ENCODE measurements around the gene CKS1B. TPM values are rescaled to one million over a fixed set of nuclear protein-coding genes. Genes with fewer than 3 reads are reported as not detected.

Gene CKS1B
- total and polyA plus RNA-seq, 9 of the 15 experiments (the other 6 are each of a cell fraction or from before 2014, with no cell fraction given): 215 to 1,103 (median 460) TPM

- TF ChIP-seq AFF4 (CRISPR knock-in tag; IDR thresholded peaks at IDR 0.05) (0 out of 2 replicates have a peak, but pooled peaks have one; percentile 37), RBM34 (IDR thresholded peaks at IDR 0.05; ENCODE audit: borderline replicate concordance, insufficient read depth, low read length) (no peak), ZNF232 (CRISPR knock-in tag; IDR thresholded peaks at IDR 0.05) (no peak), ZNF699 (CRISPR knock-in tag; IDR thresholded peaks at IDR 0.05; ENCODE audit: insufficient replicate concordance) (no peak), ZNF274 (IDR thresholded peaks at IDR 0.05; ENCODE audit: borderline replicate concordance, low read depth, low read length) (no peak), TCF7L2 (IDR thresholded peaks at IDR 0.05; ENCODE audit: low read depth, low read length) (peak; percentile 71; the same call in 1 of the 2 replicates), ZNF253 (CRISPR knock-in tag; conservative IDR thresholded peaks at IDR 0.05) (no peak), DMBX1 (CRISPR knock-in tag; IDR thresholded peaks at IDR 0.05; ENCODE audit: borderline replicate concordance) (peak; percentile 66; the same call in 1 of the 2 replicates), XRCC4 (IDR thresholded peaks at IDR 0.05; ENCODE audit: extremely low read depth, insufficient read depth, insufficient read length) (no peak)
- TF ChIP-seq, protein P1, sequence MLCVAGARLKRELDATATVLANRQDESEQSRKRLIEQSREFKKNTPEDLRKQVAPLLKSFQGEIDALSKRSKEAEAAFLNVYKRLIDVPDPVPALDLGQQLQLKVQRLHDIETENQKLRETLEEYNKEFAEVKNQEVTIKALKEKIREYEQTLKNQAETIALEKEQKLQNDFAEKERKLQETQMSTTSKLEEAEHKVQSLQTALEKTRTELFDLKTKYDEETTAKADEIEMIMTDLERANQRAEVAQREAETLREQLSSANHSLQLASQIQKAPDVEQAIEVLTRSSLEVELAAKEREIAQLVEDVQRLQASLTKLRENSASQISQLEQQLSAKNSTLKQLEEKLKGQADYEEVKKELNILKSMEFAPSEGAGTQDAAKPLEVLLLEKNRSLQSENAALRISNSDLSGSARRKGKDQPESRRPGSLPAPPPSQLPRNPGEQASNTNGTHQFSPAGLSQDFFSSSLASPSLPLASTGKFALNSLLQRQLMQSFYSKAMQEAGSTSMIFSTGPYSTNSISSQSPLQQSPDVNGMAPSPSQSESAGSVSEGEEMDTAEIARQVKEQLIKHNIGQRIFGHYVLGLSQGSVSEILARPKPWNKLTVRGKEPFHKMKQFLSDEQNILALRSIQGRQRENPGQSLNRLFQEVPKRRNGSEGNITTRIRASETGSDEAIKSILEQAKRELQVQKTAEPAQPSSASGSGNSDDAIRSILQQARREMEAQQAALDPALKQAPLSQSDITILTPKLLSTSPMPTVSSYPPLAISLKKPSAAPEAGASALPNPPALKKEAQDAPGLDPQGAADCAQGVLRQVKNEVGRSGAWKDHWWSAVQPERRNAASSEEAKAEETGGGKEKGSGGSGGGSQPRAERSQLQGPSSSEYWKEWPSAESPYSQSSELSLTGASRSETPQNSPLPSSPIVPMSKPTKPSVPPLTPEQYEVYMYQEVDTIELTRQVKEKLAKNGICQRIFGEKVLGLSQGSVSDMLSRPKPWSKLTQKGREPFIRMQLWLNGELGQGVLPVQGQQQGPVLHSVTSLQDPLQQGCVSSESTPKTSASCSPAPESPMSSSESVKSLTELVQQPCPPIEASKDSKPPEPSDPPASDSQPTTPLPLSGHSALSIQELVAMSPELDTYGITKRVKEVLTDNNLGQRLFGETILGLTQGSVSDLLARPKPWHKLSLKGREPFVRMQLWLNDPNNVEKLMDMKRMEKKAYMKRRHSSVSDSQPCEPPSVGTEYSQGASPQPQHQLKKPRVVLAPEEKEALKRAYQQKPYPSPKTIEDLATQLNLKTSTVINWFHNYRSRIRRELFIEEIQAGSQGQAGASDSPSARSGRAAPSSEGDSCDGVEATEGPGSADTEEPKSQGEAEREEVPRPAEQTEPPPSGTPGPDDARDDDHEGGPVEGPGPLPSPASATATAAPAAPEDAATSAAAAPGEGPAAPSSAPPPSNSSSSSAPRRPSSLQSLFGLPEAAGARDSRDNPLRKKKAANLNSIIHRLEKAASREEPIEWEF (CRISPR knock-in tag; IDR thresholded peaks at IDR 0.05): no peak
- TF ChIP-seq, protein P2, sequence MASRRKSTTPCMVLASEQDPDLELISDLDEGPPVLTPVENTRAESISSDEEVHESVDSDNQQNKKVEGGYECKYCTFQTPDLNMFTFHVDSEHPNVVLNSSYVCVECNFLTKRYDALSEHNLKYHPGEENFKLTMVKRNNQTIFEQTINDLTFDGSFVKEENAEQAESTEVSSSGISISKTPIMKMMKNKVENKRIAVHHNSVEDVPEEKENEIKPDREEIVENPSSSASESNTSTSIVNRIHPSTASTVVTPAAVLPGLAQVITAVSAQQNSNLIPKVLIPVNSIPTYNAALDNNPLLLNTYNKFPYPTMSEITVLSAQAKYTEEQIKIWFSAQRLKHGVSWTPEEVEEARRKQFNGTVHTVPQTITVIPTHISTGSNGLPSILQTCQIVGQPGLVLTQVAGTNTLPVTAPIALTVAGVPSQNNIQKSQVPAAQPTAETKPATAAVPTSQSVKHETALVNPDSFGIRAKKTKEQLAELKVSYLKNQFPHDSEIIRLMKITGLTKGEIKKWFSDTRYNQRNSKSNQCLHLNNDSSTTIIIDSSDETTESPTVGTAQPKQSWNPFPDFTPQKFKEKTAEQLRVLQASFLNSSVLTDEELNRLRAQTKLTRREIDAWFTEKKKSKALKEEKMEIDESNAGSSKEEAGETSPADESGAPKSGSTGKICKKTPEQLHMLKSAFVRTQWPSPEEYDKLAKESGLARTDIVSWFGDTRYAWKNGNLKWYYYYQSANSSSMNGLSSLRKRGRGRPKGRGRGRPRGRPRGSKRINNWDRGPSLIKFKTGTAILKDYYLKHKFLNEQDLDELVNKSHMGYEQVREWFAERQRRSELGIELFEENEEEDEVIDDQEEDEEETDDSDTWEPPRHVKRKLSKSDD (conservative IDR thresholded peaks at IDR 0.05; ENCODE audit: low read length): no peak
Measured at GRCh38 chr1:154974102-154974807, at the start of gene CKS1B (continued).
